ENCODE results near the gene POU2AF2.
"Not testable (repeated sequence)": the region's sequence is repeated elsewhere in the genome, so short reads cannot be mapped to it uniquely, and the experiment has no call there.

Gene POU2AF2

GRCh38 chr11:111253630-111254029 lies 8.1 kb downstream of the POU2AF2 start:
- TF ChIP-seq CTCF (IDR thresholded peaks at IDR 0.05; ENCODE audit: low read length, missing control alignments), result no peak
- H3K4me3 ChIP-seq (replicated peaks; ENCODE audit: low read depth, low read length), result no peak overlapping the region
- DNase-seq (ENCODE audit: low read depth), result no peak

- no peak overlapping the region for H3K4me3 ChIP-seq (replicated peaks; ENCODE audit: low read depth, low read length)
- no peak for DNase-seq (ENCODE audit: low read depth)
- TF ChIP-seq CTCF (IDR thresholded peaks at IDR 0.05; ENCODE audit: low read length, missing control alignments), result no peak
These were observed 12.5 kb downstream of the POU2AF2 start for GRCh38 chr11:111258046-111258445.

- DNase-seq (ENCODE audit: low read depth), result no peak
- H3K4me3 ChIP-seq (replicated peaks; ENCODE audit: low read depth, low read length), result no peak overlapping the region
- TF ChIP-seq CTCF (IDR thresholded peaks at IDR 0.05; ENCODE audit: low read length, missing control alignments), result no peak
These were observed 14.4 kb downstream of the POU2AF2 start for GRCh38 chr11:111259896-111260295.

- no peak for DNase-seq (ENCODE audit: low read depth)
- no peak overlapping the region for H3K4me3 ChIP-seq (replicated peaks; ENCODE audit: low read depth, low read length)
- no peak for TF ChIP-seq CTCF (IDR thresholded peaks at IDR 0.05; ENCODE audit: low read length, missing control alignments)
These were observed 15.3 kb downstream of the POU2AF2 start for GRCh38 chr11:111260811-111261210.

GRCh38 chr11:111264646-111265045 lies 19.1 kb downstream of the POU2AF2 start:
- no peak overlapping the region for H3K4me3 ChIP-seq (replicated peaks; ENCODE audit: low read depth, low read length)
- no peak for DNase-seq (ENCODE audit: low read depth)
- TF ChIP-seq CTCF (IDR thresholded peaks at IDR 0.05; ENCODE audit: low read length, missing control alignments), result no peak

GRCh38 chr11:111265421-111265820 lies 19.9 kb downstream of the POU2AF2 start:
- no peak for DNase-seq (ENCODE audit: low read depth)
- TF ChIP-seq CTCF (IDR thresholded peaks at IDR 0.05; ENCODE audit: low read length, missing control alignments), result no peak
- H3K4me3 ChIP-seq (replicated peaks; ENCODE audit: low read depth, low read length), result no peak overlapping the region

- not testable (repeated sequence) for DNase-seq (ENCODE audit: low read depth); H3K4me3 ChIP-seq (replicated peaks; ENCODE audit: low read depth, low read length)
These were observed 22.8 kb downstream of the POU2AF2 start for GRCh38 chr11:111268303-111268702.
